Measurements from ENCODE around the gene HSP90B1.

HSP90B1 gene

GRCh38 chr12:103944964-103945363 lies 14.8 kb downstream of the HSP90B1 start:
- Histone ChIP-seq H3K27me3 (ENCODE audit: control insufficient read depth, low read length) (no peaks in the 10 kb centered on the region), H3K27ac (ENCODE audit: low read depth, low read length) (no peak overlapping the region), H4K20me1 (ENCODE audit: control insufficient read depth, insufficient read depth, low read depth, low read length) (no peaks in the 10 kb centered on the region), H3K9me3 (ENCODE audit: control insufficient read depth, insufficient read depth, low read length) (no peaks in the 10 kb centered on the region), H3K9me2 (replicated peaks; ENCODE audit: control insufficient read depth, low read length) (no peaks in the 10 kb centered on the region), H3K36me3 (ENCODE audit: control insufficient read depth, low read length) (peaks cover 99% of the 10 kb centered on the region), H3K4me1 (ENCODE audit: control insufficient read depth, low read length) (no peaks in the 10 kb centered on the region), H3F3A (ENCODE audit: control insufficient read depth, insufficient read depth) (peaks cover 15% of the 10 kb centered on the region; the same call in 1 of the 2 replicates), H3K4me2 (ENCODE audit: low read length) (no peak overlapping the region), H3K79me2 (ENCODE audit: control insufficient read depth, low read length) (no peaks in the 10 kb centered on the region), H3K4me3 (ENCODE audit: low read length) (no peak overlapping the region)
- TF ChIP-seq CTCF (IDR thresholded peaks at IDR 0.05; ENCODE audit: low read depth, low read length, poor library complexity, severe bottlenecking) (no peak), EZH2phosphoT487 (IDR thresholded peaks at IDR 0.05; ENCODE audit: borderline replicate concordance, low read length) (no peak)

GRCh38 chr12:103947871-103948555 lies 17.8 kb downstream of the HSP90B1 start:
- Histone ChIP-seq H3K4me1 (ENCODE audit: control insufficient read depth, low read length) (no peaks in the 10 kb centered on the region), H4K20me1 (ENCODE audit: control insufficient read depth, insufficient read depth, low read depth, low read length) (no peaks in the 10 kb centered on the region; the same call in 1 of the 2 replicates), H3K4me3 (ENCODE audit: low read length) (no peak overlapping the region), H3K9me3 (ENCODE audit: control insufficient read depth, insufficient read depth, low read length) (no peaks in the 10 kb centered on the region), H3K4me2 (ENCODE audit: low read length) (no peak overlapping the region), H3K79me2 (ENCODE audit: control insufficient read depth, low read length) (peaks cover 9% of the 10 kb centered on the region), H3F3A (ENCODE audit: control insufficient read depth, insufficient read depth) (peaks cover 30% of the 10 kb centered on the region; the same call in 1 of the 2 replicates), H3K27me3 (ENCODE audit: control insufficient read depth, low read length) (no peaks in the 10 kb centered on the region), H3K27ac (ENCODE audit: low read depth, low read length) (no peak overlapping the region), H3K36me3 (ENCODE audit: control insufficient read depth, low read length) (peaks cover 99% of the 10 kb centered on the region), H3K9me2 (replicated peaks; ENCODE audit: control insufficient read depth, low read length) (no peaks in the 10 kb centered on the region)
- TF ChIP-seq CTCF (IDR thresholded peaks at IDR 0.05; ENCODE audit: low read depth, low read length, poor library complexity, severe bottlenecking) (no peak), EZH2phosphoT487 (IDR thresholded peaks at IDR 0.05; ENCODE audit: borderline replicate concordance, low read length) (no peak)

- H3K4me3 ChIP-seq (ENCODE audit: low read length) = no peak overlapping the region
- H3K4me1 ChIP-seq (ENCODE audit: control insufficient read depth, low read length) = 0 out of 2 replicates have a peak, but pooled peaks cover 2% of the 10 kb centered on the region
- no peaks in the 10 kb centered on the region for H3K9me3 ChIP-seq (ENCODE audit: control insufficient read depth, insufficient read depth, low read length)
- peaks cover 39% of the 10 kb centered on the region; the same call in 1 of the 2 replicates for H3F3A ChIP-seq (ENCODE audit: control insufficient read depth, insufficient read depth)
- H3K27me3 ChIP-seq (ENCODE audit: control insufficient read depth, low read length) = no peaks in the 10 kb centered on the region
- H3K27ac ChIP-seq (ENCODE audit: low read depth, low read length) = no peak overlapping the region
- no peak overlapping the region for H3K4me2 ChIP-seq (ENCODE audit: low read length)
- no peaks in the 10 kb centered on the region for H3K9me2 ChIP-seq (replicated peaks; ENCODE audit: control insufficient read depth, low read length)
- peaks cover 18% of the 10 kb centered on the region for H3K79me2 ChIP-seq (ENCODE audit: control insufficient read depth, low read length)
- no peaks in the 10 kb centered on the region; the same call in 1 of the 2 replicates for H4K20me1 ChIP-seq (ENCODE audit: control insufficient read depth, insufficient read depth, low read depth, low read length)
- peaks cover 99% of the 10 kb centered on the region for H3K36me3 ChIP-seq (ENCODE audit: control insufficient read depth, low read length)
- no peak for TF ChIP-seq CTCF (IDR thresholded peaks at IDR 0.05; ENCODE audit: low read depth, low read length, poor library complexity, severe bottlenecking)
- TF ChIP-seq EZH2phosphoT487 (IDR thresholded peaks at IDR 0.05; ENCODE audit: borderline replicate concordance, low read length) = no peak
Observed at GRCh38 chr12:103948746-103949406, 18.7 kb downstream of the HSP90B1 start.

All from DOHH2 (cell line).